ENCODE results near the gene TNRC6A.
"Not testable (repeated sequence)": the region's sequence is repeated elsewhere in the genome, so short reads cannot be mapped to it uniquely, and the experiment has no call there.

TNRC6A gene

GRCh38 chr16:24837969-24838368 is 108.5 kb downstream of the TNRC6A start:
- no peak for DNase-seq (ENCODE audit: low read depth, low spot score)
- no peak overlapping the region for H3K27ac ChIP-seq

- no peak for DNase-seq (ENCODE audit: low read depth, low spot score)
- H3K27ac ChIP-seq = peak overlapping the region; percentile 28
These were observed 109.3 kb downstream of the TNRC6A start for GRCh38 chr16:24838554-24839266.

- peak overlapping the region; percentile 28 for H3K27ac ChIP-seq
- no peak for DNase-seq (ENCODE audit: low read depth, low spot score)
These were observed 110.0 kb downstream of the TNRC6A start for GRCh38 chr16:24839347-24839972.

GRCh38 chr16:24841291-24841690 is 111.8 kb downstream of the TNRC6A start:
- DNase-seq (ENCODE audit: low read depth, low spot score) = no peak
- no peak overlapping the region for H3K27ac ChIP-seq

- DNase-seq (ENCODE audit: low read depth, low spot score) = no peak
- H3K27ac ChIP-seq = no peak overlapping the region
These were observed 114.9 kb downstream of the TNRC6A start for GRCh38 chr16:24844101-24845030.

GRCh38 chr16:24845031-24845365 is 115.5 kb downstream of the TNRC6A start:
- H3K27ac ChIP-seq; DNase-seq (ENCODE audit: low read depth, low spot score): not testable (repeated sequence)

- H3K27ac ChIP-seq = no peak within 1 kb of the TSS
- no peak for DNase-seq (ENCODE audit: low read depth, low spot score)
These were observed 116.5 kb downstream of the TNRC6A start, which contains the start of gene SLC5A11 for GRCh38 chr16:24845726-24846547. SLC5A11 (plus strand) TSS chr16:24845963; CDS start chr16:24858644, 12,681 bp downstream.

- DNase-seq (ENCODE audit: low read depth, low spot score) = no peak
- no peak overlapping the region for H3K27ac ChIP-seq
These were observed 117.3 kb downstream of the TNRC6A start for GRCh38 chr16:24846548-24847357.

GRCh38 chr16:24847358-24847664 is 117.9 kb downstream of the TNRC6A start:
- H3K27ac ChIP-seq = no peak overlapping the region
- no peak for DNase-seq (ENCODE audit: low read depth, low spot score)

- no peak overlapping the region for H3K27ac ChIP-seq
- DNase-seq (ENCODE audit: low read depth, low spot score) = no peak
These were observed 118.6 kb downstream of the TNRC6A start for GRCh38 chr16:24848065-24848464.

GRCh38 chr16:24849641-24850040 is 120.2 kb downstream of the TNRC6A start:
- no peak for DNase-seq (ENCODE audit: low read depth, low spot score)
- H3K27ac ChIP-seq = no peak overlapping the region

GRCh38 chr16:24850289-24850938 is 121.0 kb downstream of the TNRC6A start:
- peak overlapping the region; percentile 55 for H3K27ac ChIP-seq
- DNase-seq (ENCODE audit: low read depth, low spot score) = no peak

GRCh38 chr16:24851700-24852099 is 122.2 kb downstream of the TNRC6A start:
- peak overlapping the region; percentile 55 for H3K27ac ChIP-seq
- DNase-seq (ENCODE audit: low read depth, low spot score) = peak; percentile 65

GRCh38 chr16:24852281-24852721 is 122.8 kb downstream of the TNRC6A start:
- no peak for DNase-seq (ENCODE audit: low read depth, low spot score)
- H3K27ac ChIP-seq = peak overlapping the region; percentile 55

- DNase-seq (ENCODE audit: low read depth, low spot score) = no peak
- H3K27ac ChIP-seq = no peak overlapping the region
These were observed 123.8 kb downstream of the TNRC6A start for GRCh38 chr16:24853169-24853824.

GRCh38 chr16:24853830-24854229 is 124.4 kb downstream of the TNRC6A start:
- no peak for DNase-seq (ENCODE audit: low read depth, low spot score)
- no peak overlapping the region for H3K27ac ChIP-seq

GRCh38 chr16:24854607-24855171 is 125.2 kb downstream of the TNRC6A start:
- DNase-seq (ENCODE audit: low read depth, low spot score) = no peak
- no peak overlapping the region for H3K27ac ChIP-seq

- H3K27ac ChIP-seq = no peak overlapping the region
These were observed 126.2 kb downstream of the TNRC6A start for GRCh38 chr16:24855678-24856077.

More at GRCh38 chr16:24855678-24856077, 126.2 kb downstream of the TNRC6A start:
- no peak for DNase-seq (ENCODE audit: low read depth, low spot score)

All from epithelial cell of prostate (primary cell).